Measurements from ENCODE around the gene HS1BP3. TPM values are rescaled to one million over a fixed set of nuclear protein-coding genes. Genes with fewer than 3 reads are reported as not detected.
A peak's percentile ranks its signal among the peaks of the same experiment; 100 is the strongest.

HS1BP3 gene
- total and polyA plus RNA-seq, 2 of the 4 experiments (the other 2 are of a cell fraction): 9.0 to 14.8 TPM

- POLR2A ChIA-PET (ENCODE audit: unreplicated experiment): interaction anchor here (2.1 kb wide), 1 partner anchor 171 kb away, joined by 14 read pairs; the partner anchor contains the start of gene RHOB
- no peak overlapping the region for H3K9ac ChIP-seq (ENCODE audit: low read depth, low read length)
Observed at GRCh38 chr2:20618886-20619521, 31.9 kb downstream of the HS1BP3 start.

More at GRCh38 chr2:20618886-20619521, 31.9 kb downstream of the HS1BP3 start:
- peak overlapping the region; percentile 95 for H2AK5ac ChIP-seq (ENCODE audit: low read depth, low read length)
- H4K91ac ChIP-seq (ENCODE audit: insufficient read depth, low read depth, low read length): peak overlapping the region; percentile 95
- DNase-seq: no peak
- peak overlapping the region; percentile 83 for H4K5ac ChIP-seq (ENCODE audit: low read depth, low read length)
- dilution Hi-C loops (cut with HindIII; ENCODE audit: low sequenced_read_pairs, unreplicated experiment) (no loop called here), in situ Hi-C loops (cut with MboI; ENCODE audit: low sequenced_read_pairs) (no loop called here), intact Hi-C loops (cut with micrococcal nuclease) (loop anchor here (1.0 to 2.0 kb wide), 2 partner anchors 16 to 169 kb away; no protein-coding TSS in a partner anchor)
- H3K4me2 ChIP-seq (ENCODE audit: low read depth, low read length): no peak overlapping the region
- H3K36me3 ChIP-seq (ENCODE audit: control insufficient read depth, insufficient read depth, low read length): peaks cover 27% of the 10 kb centered on the region
- 87% methylated on average over 8 of the region's 15 CpGs; no CpG with 5 or more reads in 1 of the 2 experiments for WGBS, 2 experiments (ENCODE audit: extremely low coverage in 2 of 2, insufficient read length in 1 of 2)
- H3K9me1 ChIP-seq (ENCODE audit: insufficient read depth, low read length): peaks cover 23% of the 10 kb centered on the region
- peak overlapping the region; percentile 90 for H2BK5ac ChIP-seq (ENCODE audit: low read depth, low read length, poor library complexity, severe bottlenecking)
- peak overlapping the region; percentile 95 for H2AK9ac ChIP-seq (replicated peaks; ENCODE audit: low read depth, low read length, poor library complexity)
- no peak overlapping the region for H2AFZ ChIP-seq (replicated peaks; ENCODE audit: low read length, poor library complexity)
- no peak overlapping the region for H3K23ac ChIP-seq (ENCODE audit: low read depth, low read length)
- no peak overlapping the region for H3K14ac ChIP-seq (replicated peaks; ENCODE audit: low read depth, low read length)
- CTCF ChIA-PET: interaction anchor here (0.9 to 1.6 kb wide), 2 partner anchors 36 to 243 kb away, joined by 3 read pairs; no protein-coding TSS in a partner anchor
- H3K4ac ChIP-seq (ENCODE audit: low read depth, low read length): peak overlapping the region; percentile 93
- peaks cover 25% of the 10 kb centered on the region for H3K4me1 ChIP-seq (ENCODE audit: control insufficient read depth, insufficient read depth, low read length)
- no peaks in the 10 kb centered on the region for H3K9me3 ChIP-seq (ENCODE audit: control insufficient read depth, insufficient read depth, low read length)
- TF ChIP-seq RFX5 (IDR thresholded peaks at IDR 0.05; ENCODE audit: low read depth, low read length) (no peak), BHLHE40 (IDR thresholded peaks at IDR 0.05; ENCODE audit: low read depth, low read length) (no peak), USF2 (IDR thresholded peaks at IDR 0.05; ENCODE audit: low read depth, low read length) (no peak), CEBPB (IDR thresholded peaks at IDR 0.05; ENCODE audit: low read depth, low read length) (no peak), RCOR1 (IDR thresholded peaks at IDR 0.05; ENCODE audit: insufficient replicate concordance, low read length) (no peak), RAD21 (IDR thresholded peaks at IDR 0.05; ENCODE audit: low read length) (no peak)
- no peak overlapping the region for H3K56ac ChIP-seq (ENCODE audit: extremely low read depth, insufficient read depth, low read length)
- H4K8ac ChIP-seq (ENCODE audit: low read depth in 2 of 2, low read length in 2 of 2): peak overlapping the region; percentile 95 to 96
- no peaks in the 10 kb centered on the region for H4K20me1 ChIP-seq (ENCODE audit: insufficient read depth, low read length)
- BruUV-seq (replicated peaks): no TSS peak
- H3K18ac ChIP-seq (ENCODE audit: low read depth, low read length): peak overlapping the region; percentile 16; the same call in 1 of the 2 replicates
- ATAC-seq (ENCODE audit: low read depth): no peak
- H3K27me3 ChIP-seq (ENCODE audit: control insufficient read depth, insufficient read depth, low read length): no peaks in the 10 kb centered on the region
- H2BK20ac ChIP-seq (ENCODE audit: low read depth, low read length): no peak overlapping the region
- H2BK15ac ChIP-seq (ENCODE audit: low read depth, low read length): no peak overlapping the region; the same call in 2 of the 3 replicates
- no peak overlapping the region for H2BK120ac ChIP-seq (ENCODE audit: low read depth, low read length)
- H3K27ac ChIP-seq (ENCODE audit: insufficient read depth, low read length): peak overlapping the region; percentile 91
- H3K4me3 ChIP-seq (ENCODE audit: insufficient read depth, low read depth, low read length): no peak overlapping the region
- H3K79me1 ChIP-seq (ENCODE audit: low read depth in 1 of 2, low read length in 2 of 2): peaks cover 0 to 18% of the 10 kb centered on the region in 2 experiments; a peak in 1 of 4 replicates
